HG02884 (cell line): ENCODE measurements around the gene UCK1.

Experiments
- ATAC-seq: cut with Tn5 transposase; IDR thresholded peaks from one replicate; pipeline ENCODE4 v1.9.1; 2021; ENCODE audit warnings: mild to moderate bottlenecking, moderate library complexity; ENCODE audit not compliant: unreplicated experiment

The UCK1 gene

GRCh38 chr9:131478421-131478868 lies 52.6 kb downstream of the UCK1 start:
- no peak for ATAC-seq

GRCh38 chr9:131477816-131478419 lies 53.1 kb downstream of the UCK1 start:
- no peak for ATAC-seq

- no peak for ATAC-seq
Measured at GRCh38 chr9:131477367-131477766, 53.7 kb downstream of the UCK1 start.

GRCh38 chr9:131476777-131477345 lies 54.2 kb downstream of the UCK1 start:
- ATAC-seq: no peak

GRCh38 chr9:131475956-131476776 lies 54.9 kb downstream of the UCK1 start:
- no peak for ATAC-seq

- no peak for ATAC-seq
Measured at GRCh38 chr9:131475111-131475955, 55.7 kb downstream of the UCK1 start.

GRCh38 chr9:131474711-131475110 lies 56.4 kb downstream of the UCK1 start:
- no peak for ATAC-seq

- ATAC-seq: no peak
Measured at GRCh38 chr9:131473891-131474290, 57.2 kb downstream of the UCK1 start.
